Upper lobe of left lung (tissue), 4 donors: Measurements from ENCODE around the gene SMOC2.

Experiments used
- CTCF ChIP-seq, 6 experiments: fragments of 450-650 bp in 4 of 6; fragments of 200-600 bp in 2 of 6; sonication (generic) in 2 of 6; IDR thresholded peaks; one replicate each; pipeline ENCODE4 v1.5.1; 2016 to 2019; ENCODE audit warnings: antibody characterized with exemption in 6 of 6
- POLR2A ChIP-seq, 4 donors: fragments of 450-650 bp; IDR thresholded peaks; one replicate each; pipeline ENCODE4 v1.5.1; 2016 to 2017; ENCODE audit warnings: antibody characterized with exemption in 4 of 4, mild to moderate bottlenecking in 2 of 4
- POLR2AphosphoS5 ChIP-seq, 2 donors: sonication (generic); formaldehyde crosslinking; IDR thresholded peaks; one replicate each; pipeline ENCODE4 v1.5.1; 2017; ENCODE audit warnings: antibody characterized with exemption in 2 of 2

- TF ChIP-seq POLR2A (IDR thresholded peaks at IDR 0.05) = no peak
- no peak for TF ChIP-seq CTCF (IDR thresholded peaks at IDR 0.05)
- no peak for TF ChIP-seq POLR2AphosphoS5 (IDR thresholded peaks at IDR 0.05)
These were observed 231.0 kb downstream of the SMOC2 start for GRCh38 chr6:168671863-168672546.
